Erythroblast (primary cell): Measurements from ENCODE around the gene SUGCT.
"Not testable (repeated sequence)": the region's sequence is repeated elsewhere in the genome, so short reads cannot be mapped to it uniquely, and the experiment has no call there.

Experiments used
- DNase-seq, 2 experiments: peaks; one replicate each; lab custom pipeline; 2025; lab: John Stamatoyannopoulos, UW
- GATA1 ChIP-seq: IDR thresholded peaks from 2 replicates; pipeline ENCODE4 v1.6.1; 2011; ENCODE audit warnings: low read depth, mild to moderate bottlenecking, control low read depth, low read length, moderate library complexity
- POLR2A ChIP-seq: IDR thresholded peaks from 2 replicates; pipeline ENCODE4 v1.6.1; 2011; ENCODE audit warnings: mild to moderate bottlenecking, low read length

SUGCT gene

DNA sequence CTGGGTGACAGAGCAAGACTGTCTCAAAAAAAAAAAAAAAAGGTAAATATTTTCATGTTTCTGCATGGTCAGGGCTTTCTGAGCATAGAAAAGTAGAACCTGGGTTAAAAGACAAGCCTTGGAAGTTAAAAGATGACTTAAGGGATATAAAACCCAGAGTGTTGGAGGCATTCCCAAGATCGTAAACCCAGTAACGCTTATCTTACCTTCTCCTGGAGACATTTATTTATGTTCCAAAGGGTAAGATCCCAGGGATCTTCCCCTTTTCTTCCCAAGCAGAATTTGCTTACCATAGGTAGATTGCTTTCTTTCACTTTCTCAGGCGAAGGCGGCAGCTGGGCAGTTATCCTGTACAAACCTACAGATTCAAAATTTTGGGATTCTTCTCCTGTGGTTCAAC lies 22.2 kb downstream of the SUGCT start:
- TF ChIP-seq GATA1 (no peak), POLR2A (no peak)
- no peak for DNase-seq

DNA sequence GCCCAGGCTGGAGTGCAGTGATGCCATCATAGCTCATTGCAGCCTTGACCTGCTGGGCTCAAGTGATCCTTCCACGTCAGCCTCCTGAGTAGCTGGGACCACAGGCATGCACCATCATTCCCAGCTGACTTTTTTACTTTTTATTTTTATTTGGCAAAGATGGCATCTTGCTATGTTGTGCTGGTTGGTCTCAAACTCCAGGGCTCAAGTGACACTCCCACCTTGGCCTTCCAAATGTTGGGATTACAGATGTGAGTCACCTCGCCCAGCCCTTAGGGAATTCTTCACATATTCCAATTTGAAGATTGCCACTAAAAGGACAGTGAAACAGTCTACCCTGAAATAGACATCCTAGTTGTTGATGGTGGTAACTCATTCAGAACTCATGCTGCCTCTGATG lies 27.7 kb downstream of the SUGCT start:
- no peak for DNase-seq
- TF ChIP-seq GATA1 (no peak), POLR2A (no peak)

DNA sequence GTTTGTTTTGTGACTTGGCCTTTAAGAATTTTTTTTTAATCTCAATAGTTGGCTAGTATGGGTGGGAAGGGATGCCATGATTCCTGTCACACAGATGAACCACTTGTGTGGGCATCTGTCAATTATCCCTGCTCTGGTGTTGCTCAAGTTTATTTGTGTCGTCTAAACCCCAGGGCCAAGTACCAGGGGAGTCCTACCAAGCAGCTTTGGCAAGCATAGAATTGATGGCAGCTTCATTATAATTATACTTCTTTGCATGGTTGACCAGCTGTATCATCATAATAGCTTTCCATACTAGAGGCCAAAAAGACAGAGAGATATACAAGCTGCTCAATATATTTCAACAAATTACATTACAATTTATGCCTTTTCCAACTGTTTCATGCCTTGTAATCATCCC lies 30.4 kb downstream of the SUGCT start:
- TF ChIP-seq POLR2A (no peak), GATA1 (no peak)
- DNase-seq: no peak

DNA sequence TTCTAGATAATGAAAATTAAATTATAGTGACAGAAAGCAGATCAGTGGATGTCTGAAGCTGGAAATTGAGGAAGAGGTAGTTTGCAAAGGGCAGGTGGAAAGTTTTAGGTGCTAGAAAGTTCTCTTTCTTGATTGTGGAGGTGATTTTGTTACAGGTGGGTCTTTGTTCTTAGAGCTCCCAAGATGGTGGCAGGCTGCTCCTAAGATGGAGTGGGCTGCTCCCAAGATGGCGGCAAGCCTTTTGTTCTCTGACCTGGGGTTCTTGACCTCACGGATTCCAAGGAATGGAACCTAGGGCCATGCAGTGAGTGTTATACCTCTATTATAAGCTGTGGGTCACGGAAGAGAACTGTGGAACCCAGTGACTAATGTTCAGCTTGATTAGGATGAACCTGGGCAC lies 32.5 kb downstream of the SUGCT start:
- TF ChIP-seq POLR2A (no peak), GATA1 (no peak)
- DNase-seq: no peak

DNA sequence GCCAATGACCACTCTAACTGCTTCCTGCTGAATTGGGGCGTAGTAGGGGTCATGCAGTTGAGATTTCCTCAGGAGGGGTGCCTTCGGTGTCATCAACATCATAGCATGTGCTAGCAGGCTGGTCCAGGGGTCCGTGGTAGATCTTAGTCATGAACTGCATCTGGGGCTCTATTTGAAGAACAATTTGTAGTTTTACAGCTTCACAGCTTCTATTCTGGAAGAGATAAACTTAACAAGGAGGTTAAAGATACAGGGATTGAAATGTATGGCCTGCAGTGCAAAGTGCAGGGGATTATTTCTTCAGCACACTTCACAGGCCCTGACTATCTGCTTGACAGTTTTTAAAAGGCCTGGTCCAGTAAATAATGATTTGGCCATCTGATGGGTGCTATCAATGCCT lies 33.5 kb downstream of the SUGCT start:
- DNase-seq: not testable (repeated sequence)

DNA sequence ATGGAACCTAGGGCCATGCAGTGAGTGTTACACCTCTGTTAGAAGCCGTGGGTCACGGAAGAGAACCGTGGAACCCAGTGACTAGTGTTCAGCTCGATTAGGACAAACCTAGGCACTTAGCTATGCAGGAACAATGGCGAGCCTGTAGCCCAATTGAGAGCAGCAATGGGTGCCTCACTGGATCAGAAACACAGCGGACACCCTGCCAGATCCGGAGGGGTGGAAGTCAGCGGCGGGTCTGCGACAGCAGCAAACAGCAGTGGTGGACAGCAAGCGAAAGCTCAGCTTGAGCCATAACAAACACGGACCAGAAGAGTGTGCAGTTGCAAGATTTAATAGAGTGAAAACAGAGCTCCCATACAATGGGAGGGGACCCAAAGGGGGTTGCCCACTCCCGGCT lies 38.3 kb downstream of the SUGCT start:
- not testable (repeated sequence) for DNase-seq

DNA sequence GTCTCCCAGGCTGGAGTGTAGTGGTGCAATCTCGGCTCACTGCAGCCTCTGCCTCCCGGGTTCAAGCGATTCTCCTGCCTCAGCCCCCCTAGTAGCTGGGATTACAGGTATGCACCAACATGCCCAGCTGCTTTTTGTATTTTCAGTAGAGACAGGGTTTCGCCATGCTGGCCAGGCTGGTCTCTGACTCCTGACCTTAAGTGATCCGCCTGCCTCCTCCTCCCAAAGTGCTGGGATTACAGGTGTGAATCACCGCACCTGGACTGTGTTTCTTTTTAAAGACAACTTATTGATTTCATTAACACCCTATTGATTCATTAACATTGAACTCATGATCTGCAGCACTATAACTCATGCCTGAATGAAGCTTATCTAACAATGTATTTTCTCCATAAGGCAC lies 40.5 kb downstream of the SUGCT start:
- not testable (repeated sequence) for DNase-seq

DNA sequence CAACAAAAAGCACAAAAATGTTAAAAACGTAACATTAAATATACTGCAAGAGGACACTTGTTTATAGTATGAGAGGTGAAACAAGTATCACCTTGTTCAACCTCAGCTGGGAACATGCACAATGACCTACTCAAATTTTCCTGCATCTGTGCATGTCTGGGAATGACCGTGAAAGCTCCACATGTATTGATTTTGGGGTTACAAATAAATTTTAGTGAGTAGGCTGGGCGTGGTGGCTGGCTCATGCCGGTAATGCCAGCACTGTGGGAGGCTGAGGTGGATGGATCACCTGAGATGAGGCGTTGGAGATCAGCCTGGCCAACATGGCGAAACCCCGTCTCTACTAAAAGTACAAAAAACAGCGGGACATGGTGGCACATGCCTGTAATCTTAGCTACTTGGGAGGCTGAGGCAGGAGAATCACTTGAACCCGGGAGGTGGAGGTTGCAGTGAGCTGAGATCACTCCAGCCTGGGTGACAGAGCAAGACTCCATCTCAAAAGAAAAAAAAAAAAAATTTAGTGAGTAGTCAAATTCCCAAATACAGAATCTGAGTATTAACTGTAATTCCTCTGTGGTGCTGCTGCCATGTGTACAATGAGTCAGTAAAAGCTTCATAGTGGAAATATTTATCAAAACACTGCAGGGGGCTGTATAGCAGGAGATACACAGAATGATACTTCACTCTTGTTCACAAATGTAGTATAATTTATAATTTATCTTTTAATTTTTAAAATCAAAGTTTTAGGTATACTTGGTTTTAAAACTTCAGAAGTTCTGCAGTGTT lies 41.1 kb downstream of the SUGCT start:
- TF ChIP-seq POLR2A: no peak
- no peak for TF ChIP-seq GATA1

DNA sequence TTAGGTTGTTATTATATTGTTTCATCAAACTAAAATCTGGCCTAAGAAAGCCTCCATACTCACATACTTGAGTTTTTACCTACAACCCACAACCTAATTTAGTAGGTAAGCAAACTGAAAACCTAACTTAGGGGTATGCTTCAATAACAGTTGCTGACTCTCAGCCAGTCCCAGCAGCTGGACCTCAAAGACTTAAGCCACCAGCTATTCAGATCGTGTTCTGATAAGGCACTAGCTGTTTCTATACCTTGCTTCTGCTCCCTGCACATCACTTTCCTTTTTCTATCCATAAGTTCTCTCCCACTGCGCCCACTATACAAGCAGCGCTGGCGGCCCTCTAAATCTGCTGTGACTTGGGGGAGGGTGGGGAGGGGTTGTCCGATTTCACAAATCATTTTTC lies 42.3 kb downstream of the SUGCT start:
- TF ChIP-seq GATA1 (no peak), POLR2A (no peak)
- no peak for DNase-seq

More for the DNA sequence above, 41.1 kb downstream of the SUGCT start:
- no peak for DNase-seq

DNA sequence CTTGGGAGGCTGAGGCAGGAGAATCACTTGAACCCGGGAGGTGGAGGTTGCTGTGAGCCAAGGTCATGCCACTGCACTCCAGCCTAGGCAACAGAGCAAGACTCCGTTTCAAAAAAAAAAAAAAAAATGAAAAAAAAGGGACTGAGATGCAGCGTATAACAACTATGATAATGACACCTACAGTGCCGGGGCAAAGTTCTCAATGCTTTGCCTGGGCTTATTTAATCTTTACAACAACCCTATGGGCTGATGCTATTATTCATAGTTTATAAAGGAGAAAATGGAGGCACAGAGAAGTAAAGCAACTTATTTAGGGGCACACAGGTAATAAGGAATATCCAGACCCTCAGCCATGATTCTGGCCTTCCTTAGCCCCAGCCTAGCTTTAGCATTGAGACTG lies 47.6 kb downstream of the SUGCT start:
- no peak for TF ChIP-seq POLR2A
- no peak for TF ChIP-seq GATA1
- no peak for DNase-seq

DNA sequence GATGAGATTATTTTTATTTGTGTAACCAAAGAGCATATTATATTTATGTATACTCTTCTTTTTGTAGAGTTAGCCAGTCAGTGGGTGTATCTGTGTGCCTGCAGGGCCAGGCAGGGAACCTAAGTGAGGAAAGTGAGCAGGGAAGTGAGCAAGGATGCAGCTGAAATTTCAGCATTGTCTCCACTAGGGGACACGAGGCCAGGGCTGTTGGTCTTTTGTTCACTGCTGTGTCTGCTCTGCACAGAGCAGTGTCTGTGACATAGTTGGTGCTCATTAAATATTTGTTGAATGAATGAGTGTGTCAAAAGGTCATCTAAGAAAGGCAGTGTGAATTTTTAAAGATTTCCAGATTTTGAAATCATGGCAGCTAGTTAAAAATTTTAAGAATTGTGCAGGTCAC lies 51.8 kb downstream of the SUGCT start:
- no peak for TF ChIP-seq POLR2A
- TF ChIP-seq GATA1: no peak
- DNase-seq: no peak

DNA sequence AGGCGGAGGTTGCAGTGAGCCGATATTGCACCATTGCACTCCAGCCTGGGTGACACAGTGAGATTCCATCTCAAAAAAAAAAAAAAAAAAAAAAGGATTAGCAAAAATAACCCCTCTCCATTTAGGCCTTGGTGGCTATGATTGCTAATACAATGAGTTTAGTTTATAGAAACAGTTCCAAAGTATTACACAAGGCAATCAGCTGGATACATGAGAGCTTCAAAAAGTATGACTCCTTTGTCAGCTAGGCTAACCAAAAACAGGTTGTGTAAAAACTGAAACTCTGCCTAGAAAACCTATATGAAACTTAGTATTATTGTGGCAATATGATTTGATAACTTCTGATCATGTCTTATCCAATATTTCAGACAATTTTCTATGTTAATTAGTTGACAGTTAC lies 57.2 kb downstream of the SUGCT start:
- TF ChIP-seq POLR2A (no peak), GATA1 (no peak)
- DNase-seq: no peak

DNA sequence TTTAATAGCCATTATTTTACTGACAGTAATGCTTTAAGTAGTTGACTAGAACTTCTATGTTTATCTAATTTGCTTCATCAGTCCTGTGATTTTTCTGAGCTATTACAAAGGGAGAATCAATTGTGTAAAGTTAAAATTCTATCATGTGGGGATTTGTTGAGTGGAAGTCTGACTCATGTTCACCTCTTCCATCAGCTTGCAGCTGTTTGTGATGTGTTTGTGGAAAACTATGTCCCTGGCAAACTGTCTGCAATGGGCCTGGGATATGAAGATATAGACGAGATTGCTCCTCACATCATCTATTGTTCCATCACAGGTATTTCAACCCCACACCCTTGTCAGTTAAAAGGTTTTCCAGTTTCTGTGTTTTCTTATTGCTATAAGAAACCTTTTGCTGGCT lies 59.9 kb downstream of the SUGCT start:
- DNase-seq: no peak
- no peak for TF ChIP-seq GATA1

DNA sequence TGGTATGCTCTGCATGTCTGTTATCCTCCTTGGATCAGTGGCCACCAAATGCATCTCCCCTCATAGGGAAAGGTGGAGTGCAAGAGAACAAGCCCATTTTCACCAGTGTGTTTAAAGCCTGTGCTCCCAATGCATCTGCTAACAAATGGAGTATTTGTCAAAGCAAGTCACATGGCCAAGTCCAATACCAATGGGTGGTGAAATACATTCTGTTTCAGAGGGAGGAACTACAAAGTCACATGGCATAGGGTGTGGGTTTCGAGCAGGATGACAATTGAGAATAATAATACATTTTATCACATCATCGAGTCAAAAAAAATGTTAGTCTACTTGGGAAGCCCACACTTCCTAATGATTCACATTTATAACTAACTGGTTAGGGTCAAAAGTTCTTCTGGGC lies 62.7 kb downstream of the SUGCT start:
- no peak for DNase-seq
- no peak for TF ChIP-seq POLR2A
- no peak for TF ChIP-seq GATA1

DNA sequence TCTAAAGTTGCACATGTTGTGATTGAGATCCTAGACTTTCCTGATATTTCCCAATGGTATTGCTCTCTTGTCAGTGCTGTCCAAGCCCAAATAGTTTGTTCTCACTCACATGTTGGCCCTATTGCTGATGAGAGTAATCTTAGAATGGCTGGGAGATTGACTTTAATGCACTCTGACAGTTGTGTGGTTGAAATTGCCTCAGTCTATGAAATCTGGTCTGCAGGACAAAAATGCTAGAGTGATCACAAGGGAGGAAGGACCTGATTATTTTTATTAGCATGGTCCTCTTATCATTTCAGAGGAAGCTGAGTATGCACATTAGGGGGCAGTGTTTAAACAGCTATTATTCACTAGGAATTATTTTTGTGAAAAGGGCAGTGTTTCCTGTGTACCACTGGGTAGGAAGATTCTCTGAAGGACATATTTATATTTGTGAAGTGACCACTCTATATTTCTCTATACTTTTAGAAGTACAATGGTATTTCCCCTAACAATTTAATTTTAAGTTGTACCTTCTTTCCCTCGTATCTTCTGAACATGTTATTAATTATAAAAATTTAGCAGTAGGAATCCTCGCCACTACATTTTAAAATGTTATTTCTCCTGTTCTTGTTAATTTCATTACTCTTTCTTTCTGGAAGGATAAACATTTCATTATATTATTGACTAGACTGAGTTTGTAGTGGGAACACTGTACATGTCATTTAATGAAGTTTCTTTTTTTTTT lies 64.4 kb downstream of the SUGCT start:
- DNase-seq: peak in 1 of 2 experiments; percentile 4

DNA sequence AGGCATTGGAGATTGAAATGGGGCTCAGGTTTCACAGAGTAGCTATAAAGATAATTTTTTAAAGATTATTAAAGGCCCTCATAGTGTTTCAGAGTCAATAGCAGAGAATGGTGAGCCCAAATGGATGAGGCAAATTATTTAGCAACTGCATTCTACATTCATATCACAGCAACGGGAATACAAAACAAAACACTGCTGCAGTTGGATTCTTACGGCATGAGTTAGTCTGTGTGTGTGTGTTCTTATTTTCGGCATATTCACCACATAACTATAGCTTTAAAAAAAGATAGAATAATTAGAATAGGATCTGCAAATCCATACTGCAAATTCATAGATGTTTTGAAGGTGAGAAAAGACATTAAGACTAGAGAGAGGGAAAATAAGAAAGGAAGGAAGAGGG lies 66.0 kb downstream of the SUGCT start:
- DNase-seq: no peak
- TF ChIP-seq GATA1 (no peak), POLR2A (no peak)

More for the DNA sequence above, 64.4 kb downstream of the SUGCT start:
- no peak for TF ChIP-seq GATA1
- TF ChIP-seq POLR2A: no peak
